B cell (primary cell): Measurements from ENCODE around the gene RNF26.

Experiments used
- EZH2 ChIP-seq: IDR thresholded peaks from 2 replicates; pipeline ENCODE4 v1.6.1; 2012; ENCODE audit warnings: borderline replicate concordance, low read depth, mild to moderate bottlenecking, moderate library complexity, low read length; ENCODE audit not compliant: insufficient read depth, poor library complexity, severe bottlenecking
- TF ChIP-seq, protein P1 (sequence below): fragments of 200-600 bp; IDR thresholded peaks from one replicate; pipeline ENCODE4 v1.8.0; 2022; ENCODE audit warnings: antibody characterized with exemption, mild to moderate bottlenecking

DNA sequence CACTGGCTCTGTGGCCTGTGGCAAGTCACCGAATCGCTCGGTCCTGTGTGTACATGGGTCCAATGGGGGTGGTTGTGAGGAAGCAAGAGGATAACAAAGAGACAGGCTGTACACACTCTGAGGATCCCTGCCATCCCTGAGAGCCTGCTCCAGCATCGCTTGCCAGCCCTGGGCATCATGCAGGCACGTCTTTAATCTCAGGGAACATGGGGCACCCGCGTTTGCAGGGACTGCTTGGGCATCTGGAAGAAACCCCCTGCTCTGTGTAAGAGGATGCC is 7.6 kb downstream of the RNF26 start:
- TF ChIP-seq, protein P1, sequence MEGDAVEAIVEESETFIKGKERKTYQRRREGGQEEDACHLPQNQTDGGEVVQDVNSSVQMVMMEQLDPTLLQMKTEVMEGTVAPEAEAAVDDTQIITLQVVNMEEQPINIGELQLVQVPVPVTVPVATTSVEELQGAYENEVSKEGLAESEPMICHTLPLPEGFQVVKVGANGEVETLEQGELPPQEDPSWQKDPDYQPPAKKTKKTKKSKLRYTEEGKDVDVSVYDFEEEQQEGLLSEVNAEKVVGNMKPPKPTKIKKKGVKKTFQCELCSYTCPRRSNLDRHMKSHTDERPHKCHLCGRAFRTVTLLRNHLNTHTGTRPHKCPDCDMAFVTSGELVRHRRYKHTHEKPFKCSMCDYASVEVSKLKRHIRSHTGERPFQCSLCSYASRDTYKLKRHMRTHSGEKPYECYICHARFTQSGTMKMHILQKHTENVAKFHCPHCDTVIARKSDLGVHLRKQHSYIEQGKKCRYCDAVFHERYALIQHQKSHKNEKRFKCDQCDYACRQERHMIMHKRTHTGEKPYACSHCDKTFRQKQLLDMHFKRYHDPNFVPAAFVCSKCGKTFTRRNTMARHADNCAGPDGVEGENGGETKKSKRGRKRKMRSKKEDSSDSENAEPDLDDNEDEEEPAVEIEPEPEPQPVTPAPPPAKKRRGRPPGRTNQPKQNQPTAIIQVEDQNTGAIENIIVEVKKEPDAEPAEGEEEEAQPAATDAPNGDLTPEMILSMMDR, result no peak
- no peak for TF ChIP-seq EZH2
